SK-N-SH treated with all-trans-retinoic acid at 6 μM for 48 hours (cell line): ENCODE results near the gene CD3D.

Source experiments
- ATAC-seq: fragments of 200-7000 bp; cut with Tn5 transposase; 3 replicates; pipeline ENCODE4 v1.9.1; 2020; ENCODE audit warnings: mild to moderate bottlenecking, moderate library complexity
- ARNTL ChIP-seq: fragments of 450-650 bp; formaldehyde crosslinking; IDR thresholded peaks from 2 replicates; pipeline ENCODE4 v1.5.0; 2020; ENCODE audit warnings: low read depth, mild to moderate bottlenecking, moderate library complexity, borderline replicate concordance
- BACH2 ChIP-seq: fragments of 250-450 bp; sonication (Bioruptor Pico); IDR thresholded peaks from 2 replicates; pipeline ENCODE4 v1.9.0; 2021; ENCODE audit warnings: mild to moderate bottlenecking, borderline replicate concordance
- CSDC2 ChIP-seq: fragments of 250-450 bp; sonication (Bioruptor Pico); IDR thresholded peaks from 2 replicates; pipeline ENCODE4 v1.5.0; 2020; ENCODE audit warnings: mild to moderate bottlenecking, moderate library complexity
- CSRNP3 ChIP-seq: fragments of 250-450 bp; sonication (Bioruptor Pico); IDR thresholded peaks from 2 replicates; pipeline ENCODE4 v1.5.1; 2021; ENCODE audit warnings: mild to moderate bottlenecking, moderate library complexity
- ESRRG ChIP-seq: fragments of 250-450 bp; sonication (Bioruptor Pico); IDR thresholded peaks from 2 replicates; pipeline ENCODE4 v1.6.1; 2021; ENCODE audit warnings: mild to moderate bottlenecking
- GLIS3 ChIP-seq: fragments of 250-450 bp; sonication (Bioruptor Pico); IDR thresholded peaks from 2 replicates; pipeline ENCODE4 v1.5.0; 2020; ENCODE audit warnings: mild to moderate bottlenecking, moderate library complexity
- ISL1 ChIP-seq: fragments of 250-450 bp; sonication (Bioruptor Pico); IDR thresholded peaks from 2 replicates; pipeline ENCODE4 v2.1.2; 2022; ENCODE audit warnings: mild to moderate bottlenecking, moderate library complexity
- OSR1 ChIP-seq: fragments of 250-450 bp; sonication (Bioruptor Pico); IDR thresholded peaks from 2 replicates; pipeline ENCODE4 v1.8.0; 2022; ENCODE audit warnings: moderate library complexity, mild to moderate bottlenecking, inconsistent platforms
- PATZ1 ChIP-seq: fragments of 250-450 bp; sonication (Bioruptor Pico); IDR thresholded peaks from 2 replicates; pipeline ENCODE4 v1.8.0; 2020; ENCODE audit warnings: mild to moderate bottlenecking, moderate library complexity, borderline replicate concordance
- POU6F1 ChIP-seq: fragments of 250-450 bp; sonication (Bioruptor Pico); IDR thresholded peaks from 2 replicates; pipeline ENCODE4 v1.8.0; 2021; ENCODE audit warnings: low read depth, mild to moderate bottlenecking, moderate library complexity, borderline replicate concordance
- PPARA ChIP-seq: fragments of 250-450 bp; sonication (Bioruptor Pico); IDR thresholded peaks from 2 replicates; pipeline ENCODE4 v1.5.0; 2020; ENCODE audit warnings: mild to moderate bottlenecking, borderline replicate concordance
- RARB ChIP-seq: fragments of 250-450 bp; sonication (Bioruptor Pico); IDR thresholded peaks from 2 replicates; pipeline ENCODE4 v1.8.0; 2021; ENCODE audit warnings: mild to moderate bottlenecking, moderate library complexity
- SNAI2 ChIP-seq: fragments of 250-450 bp; sonication (Bioruptor Pico); IDR thresholded peaks from 2 replicates; pipeline ENCODE4 v1.5.0; 2020; ENCODE audit warnings: mild to moderate bottlenecking, moderate library complexity
- TOX ChIP-seq: fragments of 250-450 bp; sonication (Bioruptor Pico); IDR thresholded peaks from 2 replicates; pipeline ENCODE4 v1.8.0; 2021; ENCODE audit warnings: mild to moderate bottlenecking, moderate library complexity, borderline replicate concordance
- TSHZ2 ChIP-seq: fragments of 250-450 bp; sonication (Bioruptor Pico); IDR thresholded peaks from 2 replicates; pipeline ENCODE4 v1.5.0; 2020; ENCODE audit warnings: mild to moderate bottlenecking, moderate library complexity
- ZC3H10 ChIP-seq: fragments of 250-450 bp; sonication (Bioruptor Pico); IDR thresholded peaks from 2 replicates; pipeline ENCODE4 v1.5.1; 2021; ENCODE audit warnings: mild to moderate bottlenecking, moderate library complexity
- ZFP30 ChIP-seq: fragments of 450-650 bp; formaldehyde crosslinking; IDR thresholded peaks from 2 replicates; pipeline ENCODE4 v1.5.0; 2022; ENCODE audit warnings: mild to moderate bottlenecking, moderate library complexity
- ZNF565 ChIP-seq: fragments of 450-650 bp; formaldehyde crosslinking; conservative IDR thresholded peaks from 2 replicates; pipeline ENCODE4 v1.5.0; 2020; ENCODE audit warnings: low read depth, mild to moderate bottlenecking, moderate library complexity
- ZNF70 ChIP-seq: fragments of 450-650 bp; formaldehyde crosslinking; IDR thresholded peaks from 2 replicates; pipeline ENCODE4 v1.5.0; 2020; ENCODE audit warnings: mild to moderate bottlenecking, moderate library complexity
- ZNF8 ChIP-seq: fragments of 450-650 bp; formaldehyde crosslinking; IDR thresholded peaks from 2 replicates; pipeline ENCODE4 v1.5.0; 2020; ENCODE audit warnings: mild to moderate bottlenecking, moderate library complexity

Gene CD3D

GRCh38 chr11:118370774-118371173 is 28.3 kb upstream of the CD3D start (continued):
- TF ChIP-seq CSRNP3 = no peak
- TF ChIP-seq TSHZ2 = no peak
- TF ChIP-seq ZC3H10 (CRISPR knock-in tag) = no peak
- TF ChIP-seq GLIS3 (CRISPR knock-in tag) = no peak
- TF ChIP-seq ISL1 (CRISPR knock-in tag) = no peak
- no peak for TF ChIP-seq PPARA
- TF ChIP-seq, all 23 proteins: peak for 0

GRCh38 chr11:118366287-118366686 is 23.8 kb upstream of the CD3D start:
- no peak for ATAC-seq
- TF ChIP-seq TOX (CRISPR knock-in tag) (no peak), ZNF565 (CRISPR knock-in tag) (no peak), ZFP30 (CRISPR knock-in tag) (no peak), CSRNP3 (no peak)
- TF ChIP-seq, all 23 proteins: peak for 0

GRCh38 chr11:118364956-118365615 is 22.6 kb upstream of the CD3D start:
- ATAC-seq = no peak
- no peak for TF ChIP-seq ZNF70 (CRISPR knock-in tag)
- no peak for TF ChIP-seq PATZ1
- no peak for TF ChIP-seq ESRRG (CRISPR knock-in tag)
- no peak for TF ChIP-seq ARNTL (CRISPR knock-in tag)
- no peak for TF ChIP-seq POU6F1 (CRISPR knock-in tag)
- no peak for TF ChIP-seq TOX (CRISPR knock-in tag)
- no peak for TF ChIP-seq OSR1 (CRISPR knock-in tag)
- no peak for TF ChIP-seq GLIS3 (CRISPR knock-in tag)
- TF ChIP-seq PPARA = no peak

GRCh38 chr11:118359295-118359958 is 16.9 kb upstream of the CD3D start, which contains the start of gene UBE4A:
Gene UBE4A, plus strand, starts transcription at chr11:118359600. Its CDS starts 5,481 bp downstream, at chr11:118365081.
- peak; percentile 94 for ATAC-seq
- no peak for TF ChIP-seq CSRNP3
- no peak for TF ChIP-seq RARB (CRISPR knock-in tag)
- no peak for TF ChIP-seq ESRRG (CRISPR knock-in tag)
- TF ChIP-seq OSR1 (CRISPR knock-in tag) = no peak
- peak; percentile 49; the same call in 1 of the 2 replicates for TF ChIP-seq TSHZ2
- no peak; the same call in 1 of the 2 replicates for TF ChIP-seq ZNF8
- peak; percentile 71; the same call in 1 of the 2 replicates for TF ChIP-seq SNAI2 (CRISPR knock-in tag)
- TF ChIP-seq ISL1 (CRISPR knock-in tag) = no peak
- TF ChIP-seq TOX (CRISPR knock-in tag) = no peak
- no peak for TF ChIP-seq ZFP30 (CRISPR knock-in tag)
- TF ChIP-seq CSDC2 = peak; percentile 77; the same call in 1 of the 2 replicates
- TF ChIP-seq ZNF565 (CRISPR knock-in tag) = no peak; the same call in 1 of the 2 replicates
- no peak for TF ChIP-seq BACH2 (CRISPR knock-in tag)
